Endometrium (tissue), 2 donors: ENCODE data around the gene SMTN.
"Not testable (repeated sequence)": the region's sequence is repeated elsewhere in the genome, so short reads cannot be mapped to it uniquely, and the experiment has no call there.

ENCODE experiments used
- FAIRE-seq: peaks from 2 replicates; lab custom pipeline; 2012; peaks lifted over from hg19 to GRCh38; lab: Jason Lieb, UNC
- donor health status: control.
- donor health status: control.

SMTN gene

GRCh38 chr22:31104869-31105268, 23.8 kb downstream of the SMTN start:
- FAIRE-seq = no peak

DNA sequence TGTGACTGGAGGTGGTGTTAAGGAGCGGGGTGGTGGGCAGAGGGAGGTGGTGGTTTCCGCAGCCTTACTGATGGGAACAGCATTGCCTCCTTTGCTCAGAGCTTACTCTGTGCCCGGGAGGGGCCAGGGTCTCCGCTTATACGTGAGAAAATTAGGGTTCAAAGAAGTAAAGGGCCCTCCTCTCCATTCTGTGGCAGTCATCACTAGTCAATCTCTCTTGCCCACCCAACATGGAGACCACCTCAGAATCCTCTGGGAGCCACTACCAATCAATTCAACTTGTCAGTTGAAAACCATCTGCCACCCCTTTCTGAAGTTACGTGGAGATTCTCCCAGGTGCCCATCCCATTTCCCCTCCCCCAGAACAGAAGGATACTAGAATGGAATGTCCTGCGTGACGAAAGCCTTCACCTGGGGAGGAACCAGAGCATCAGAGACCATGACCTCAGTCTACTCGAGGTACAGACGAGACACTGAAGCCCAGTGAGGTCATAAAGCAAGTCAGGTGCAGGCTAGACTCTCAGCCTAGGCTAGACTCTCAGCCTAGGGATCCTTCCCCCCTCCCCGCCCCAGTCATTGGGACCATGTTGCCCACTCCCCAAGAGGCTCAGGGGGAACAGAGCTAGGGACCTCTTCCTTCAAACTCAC, 24.3 kb downstream of the SMTN start:
- FAIRE-seq = no peak

DNA sequence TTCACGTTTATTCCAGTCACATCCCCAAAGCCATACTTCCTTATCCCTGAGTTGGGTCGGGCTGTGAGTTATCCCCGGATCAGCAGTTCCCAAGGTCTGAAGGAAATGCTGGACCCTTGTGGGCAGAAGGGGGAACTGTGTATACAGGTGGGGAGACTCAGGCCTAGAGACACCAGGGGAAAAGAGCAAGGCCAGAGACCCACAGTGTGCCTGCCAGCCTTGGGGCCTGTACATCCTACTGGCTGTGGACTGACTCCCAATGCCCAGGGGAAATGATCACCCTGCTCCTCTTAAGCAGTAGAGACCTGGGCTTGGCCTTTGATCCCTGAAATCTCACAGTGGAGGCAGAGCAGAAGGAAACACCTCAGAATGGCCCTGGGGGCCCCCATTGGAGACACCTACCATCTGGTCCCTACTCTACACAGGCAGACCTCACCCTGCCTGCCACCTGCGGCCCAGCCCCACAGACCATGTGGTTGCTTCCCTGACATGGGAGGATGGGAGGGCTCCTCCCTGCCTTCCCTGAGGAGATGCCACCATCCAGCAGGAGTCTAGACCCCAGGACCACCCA, 25.0 kb downstream of the SMTN start:
- FAIRE-seq = no peak

DNA sequence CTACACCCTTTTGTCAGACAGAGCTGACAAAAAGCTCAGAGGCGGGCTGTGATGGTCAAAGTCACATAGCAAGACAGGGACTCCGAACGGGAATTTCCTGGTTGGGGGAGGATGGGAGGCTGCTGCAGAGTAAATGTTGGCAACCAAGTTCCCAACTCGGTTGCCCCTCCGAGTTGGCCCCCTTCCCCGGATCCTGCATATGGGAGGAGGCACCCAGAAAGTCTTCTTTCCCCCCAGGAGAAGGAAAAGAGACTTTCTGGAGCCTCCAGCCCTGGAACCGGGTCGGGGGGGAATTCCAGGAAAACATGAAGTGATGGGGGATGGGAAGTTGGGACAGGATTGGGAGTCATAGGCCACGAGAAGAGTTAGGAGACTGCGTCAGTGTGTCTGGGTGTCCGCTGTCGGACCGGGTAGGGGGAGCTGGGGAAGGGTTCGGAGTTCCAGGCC, 25.6 kb downstream of the SMTN start:
- no peak for FAIRE-seq

DNA sequence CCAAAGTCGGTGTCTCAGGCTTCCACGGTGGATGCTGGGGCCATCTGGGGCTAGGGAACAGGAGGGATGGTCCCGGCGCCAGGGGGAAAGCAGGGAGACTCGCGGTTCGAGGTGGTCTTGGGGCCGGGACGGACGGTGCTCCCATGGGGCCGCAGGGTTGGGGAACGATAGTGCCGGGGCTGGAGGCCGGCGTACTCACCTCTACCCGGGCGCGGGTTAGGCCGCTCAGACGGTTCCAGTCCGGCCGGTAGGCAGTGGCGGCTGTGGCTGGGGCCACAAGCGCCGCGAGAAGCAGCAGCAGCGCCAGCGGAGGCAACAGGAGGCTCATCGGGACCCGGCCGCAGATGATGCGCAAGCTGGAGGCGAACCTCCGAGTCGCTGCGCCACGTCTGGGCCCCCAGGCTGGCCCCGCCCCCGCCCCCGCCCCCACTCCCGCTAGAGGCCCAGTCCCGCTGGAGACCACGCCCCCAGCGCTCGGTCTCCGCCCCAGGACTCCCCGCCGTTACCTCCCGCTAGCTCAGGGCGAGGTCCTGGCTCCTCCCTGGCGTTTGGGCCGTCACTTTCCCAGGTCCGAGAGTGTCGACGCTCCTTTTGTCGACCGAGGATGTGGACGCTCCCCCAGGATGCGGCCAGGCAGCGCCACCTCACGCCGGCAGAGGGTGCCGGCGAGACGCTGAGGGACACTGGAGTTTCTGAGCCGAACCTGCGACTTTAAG, 26.2 kb downstream of the SMTN start, which contains the start of gene SELENOM:
SELENOM (minus strand) TSS at position 391 of the 716 bp plus-strand sequence; CDS start at position 328, 63 bp downstream.
- FAIRE-seq = peak; percentile 97

DNA sequence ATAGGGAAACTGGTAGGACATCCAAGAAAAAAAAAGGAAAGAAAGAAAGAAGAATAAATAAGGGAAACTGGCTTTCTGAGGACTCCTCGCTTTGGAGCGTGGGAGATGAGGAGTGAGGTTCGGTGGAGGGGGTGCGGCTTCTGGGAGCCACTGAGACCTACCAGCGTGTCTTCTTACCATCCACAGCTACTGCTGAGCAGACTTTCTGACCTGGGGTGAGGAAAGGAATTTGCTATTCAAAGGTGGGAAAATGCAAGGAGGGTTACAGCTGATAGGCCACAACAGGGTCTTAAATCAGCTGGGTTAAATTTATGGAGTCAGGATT, 26.7 kb downstream of the SMTN start:
- FAIRE-seq = no peak

DNA sequence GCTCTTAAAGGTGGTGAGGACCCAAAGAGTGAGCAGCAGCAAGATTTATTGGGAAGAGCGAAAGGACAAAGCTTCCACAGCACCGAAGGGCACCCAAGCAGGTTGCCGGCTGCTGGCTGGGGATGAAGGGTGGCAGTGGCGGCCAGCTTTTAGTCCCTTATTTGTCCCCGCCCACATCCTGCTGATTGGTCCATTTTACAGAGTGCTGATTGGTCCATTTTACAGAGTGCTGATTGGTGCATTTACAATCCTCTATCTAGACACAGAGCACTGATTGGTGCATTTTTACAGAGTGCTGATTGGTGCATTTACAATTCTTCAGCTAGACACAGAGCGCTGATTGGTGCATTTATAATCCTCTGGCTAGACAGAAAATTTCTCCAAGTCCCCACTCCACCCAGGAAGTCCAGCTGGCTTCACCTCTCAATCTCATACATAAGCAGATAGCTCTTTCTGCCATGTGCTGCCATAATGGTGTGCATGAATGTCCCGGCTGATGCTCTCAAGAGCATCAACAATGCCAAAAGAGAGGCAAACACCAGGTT, 31.5 kb downstream of the SMTN start:
- not testable (repeated sequence) for FAIRE-seq

- FAIRE-seq = no peak
Measured at GRCh38 chr22:31118046-31118820, 37.1 kb downstream of the SMTN start.

GRCh38 chr22:31119026-31119717, 38.1 kb downstream of the SMTN start:
- no peak for FAIRE-seq

DNA sequence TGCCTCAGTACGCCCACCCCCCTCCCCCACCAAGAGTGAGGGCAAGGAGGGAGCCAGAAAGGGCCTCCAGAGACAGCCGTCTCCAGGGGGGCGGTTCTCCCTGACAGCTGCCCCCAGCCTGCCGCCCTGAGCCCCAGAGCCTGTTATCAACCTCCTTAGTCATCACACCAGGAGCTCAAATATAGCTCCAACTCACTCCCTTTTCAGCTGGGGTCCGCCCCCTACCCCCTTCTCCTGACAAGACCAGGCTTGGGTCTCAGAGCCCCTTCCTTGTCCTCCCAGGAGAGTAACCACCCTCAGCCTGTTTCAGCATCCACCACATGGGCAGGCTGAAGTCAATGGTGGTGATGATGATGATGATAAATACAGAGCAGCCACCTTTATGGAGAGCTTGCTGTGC, 39.1 kb downstream of the SMTN start:
- no peak for FAIRE-seq

- no peak for FAIRE-seq
Measured at GRCh38 chr22:31120642-31121041, 39.5 kb downstream of the SMTN start.

DNA sequence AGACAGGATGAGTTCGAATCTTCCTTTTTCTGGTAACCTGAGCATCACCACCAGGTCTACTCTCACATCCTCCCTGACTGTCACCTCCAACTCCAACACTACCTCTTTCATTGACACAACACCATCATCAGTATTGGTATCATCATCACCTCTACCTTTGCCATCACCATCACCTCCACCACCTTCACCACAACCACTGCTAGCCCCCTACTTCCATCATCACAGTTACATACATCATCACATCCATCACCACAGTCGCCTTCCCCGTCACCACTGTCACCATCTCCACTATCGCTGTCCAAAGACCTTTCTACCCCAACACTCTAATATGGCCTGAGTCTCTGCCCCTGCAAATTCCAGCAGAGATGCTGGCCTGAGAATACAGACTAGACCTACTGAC, 40.3 kb downstream of the SMTN start:
- FAIRE-seq = no peak

DNA sequence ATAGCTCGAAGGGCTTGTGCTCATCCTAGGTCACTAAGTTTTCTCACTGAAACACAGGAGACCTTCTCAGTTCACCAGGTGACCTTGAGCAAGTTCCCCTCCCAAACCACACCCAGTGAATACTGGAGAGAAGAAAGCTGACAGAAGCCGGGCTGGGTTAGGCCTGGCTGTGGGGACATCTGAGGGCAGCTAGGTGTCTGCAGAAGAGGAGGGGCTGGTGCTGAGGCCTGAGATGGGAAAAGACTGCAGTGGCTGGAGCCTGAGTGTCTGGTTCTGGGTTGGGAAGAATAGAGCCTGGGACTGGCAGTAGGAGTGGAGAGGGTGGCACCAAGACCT, 41.0 kb downstream of the SMTN start:
- no peak for FAIRE-seq

- no peak for FAIRE-seq
Measured at GRCh38 chr22:31122532-31123291, 41.6 kb downstream of the SMTN start, which contains the start of gene INPP5J. TSS of gene INPP5J (plus strand) at chr22:31122966. CDS start at chr22:31123015, 49 bp downstream.

GRCh38 chr22:31123292-31123602, 42.1 kb downstream of the SMTN start:
- no peak for FAIRE-seq

GRCh38 chr22:31124290-31124689, 43.2 kb downstream of the SMTN start:
- FAIRE-seq = no peak

GRCh38 chr22:31124811-31125465, 43.8 kb downstream of the SMTN start:
- no peak for FAIRE-seq

DNA sequence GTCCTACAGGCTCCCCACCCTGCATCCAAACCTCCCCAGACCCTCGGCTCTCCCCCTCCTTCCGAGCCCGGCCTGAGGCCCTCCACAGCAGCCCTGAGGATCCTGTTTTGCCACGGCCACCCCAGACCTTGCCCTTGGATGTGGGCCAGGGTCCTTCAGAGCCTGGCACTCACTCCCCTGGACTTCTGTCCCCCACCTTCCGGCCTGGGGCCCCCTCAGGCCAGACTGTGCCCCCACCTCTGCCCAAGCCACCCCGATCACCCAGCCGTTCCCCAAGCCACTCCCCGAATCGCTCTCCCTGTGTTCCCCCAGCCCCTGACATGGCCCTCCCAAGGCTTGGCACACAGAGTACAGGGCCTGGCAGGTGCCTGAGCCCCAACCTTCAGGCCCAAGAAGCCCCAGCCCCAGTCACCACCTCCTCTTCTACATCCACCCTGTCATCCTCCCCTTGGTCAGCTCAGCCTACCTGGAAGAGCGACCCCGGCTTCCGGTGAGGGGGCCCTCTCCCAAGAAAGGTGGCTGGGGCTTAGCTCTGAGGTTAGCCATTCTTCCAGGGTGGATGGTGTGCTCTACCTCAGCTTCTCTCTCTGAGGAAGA, 44.5 kb downstream of the SMTN start:
- no peak for FAIRE-seq

- FAIRE-seq = no peak
Measured at GRCh38 chr22:31126128-31126868, 45.2 kb downstream of the SMTN start.

GRCh38 chr22:31126869-31127175, 45.7 kb downstream of the SMTN start:
- FAIRE-seq = no peak
